NOMO-1 treated with dmso at 0.1 percent for 144 hours (cell line): ENCODE results near the gene ZSCAN25.
"Not testable (repeated sequence)": the region's sequence is repeated elsewhere in the genome, so short reads cannot be mapped to it uniquely, and the experiment has no call there.

Source experiments
- DNase-seq: peaks from one replicate; lab custom pipeline; 2025; ENCODE audit not compliant: unreplicated experiment; lab: John Stamatoyannopoulos, UW

Gene ZSCAN25

DNA sequence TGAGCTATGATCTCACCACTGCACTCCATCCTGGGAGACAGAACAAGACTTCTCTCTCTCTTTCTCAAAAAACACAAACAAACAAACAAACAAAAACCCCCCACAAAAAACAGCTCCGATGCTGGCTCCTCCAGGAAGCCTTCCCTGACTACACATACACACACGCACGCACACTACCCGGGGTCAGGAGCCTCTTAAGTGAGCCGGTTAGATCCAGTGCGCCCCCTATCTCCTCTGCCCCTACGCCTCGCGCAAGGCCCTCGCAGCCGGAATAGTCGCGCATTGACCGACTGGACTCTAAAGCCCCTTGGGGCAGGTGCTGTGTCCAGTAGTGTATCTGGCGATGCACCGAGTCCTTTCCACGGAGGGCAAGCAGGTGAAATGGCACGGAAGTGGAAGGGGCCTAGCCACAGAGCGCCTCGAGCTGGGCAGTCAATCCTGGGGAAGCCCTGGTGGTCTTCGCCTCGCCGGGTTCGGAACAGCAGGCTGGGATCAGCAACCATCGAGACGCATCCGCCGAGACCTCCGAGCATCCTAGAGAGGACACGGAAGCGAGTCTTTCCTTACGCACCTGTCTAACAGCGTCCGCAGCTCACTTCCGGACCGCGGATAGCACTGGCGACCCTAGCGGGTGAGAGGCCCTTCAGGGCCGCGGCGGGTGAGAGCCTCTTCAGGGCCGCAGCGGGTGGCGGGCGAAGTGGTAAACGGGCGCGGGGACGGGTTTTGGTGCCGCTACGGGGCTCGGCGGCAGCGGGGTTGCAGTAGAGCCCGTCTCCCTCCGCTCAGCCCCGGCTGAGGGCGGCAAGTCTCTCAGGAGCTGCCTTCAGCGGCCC lies at the start of gene ZSCAN25:
Gene ZSCAN25 (plus strand): TSS at position 588 of the 833 bp plus-strand sequence. CDS start 2,661 bp downstream, outside the sequence.
- peak; percentile 81 for DNase-seq

GRCh38 chr7:99568770-99569169 lies 48.0 kb upstream of the ZSCAN25 start:
- DNase-seq, result not testable (repeated sequence)

GRCh38 chr7:99571768-99572167 lies 45.0 kb upstream of the ZSCAN25 start:
- DNase-seq, result no peak

GRCh38 chr7:99573257-99573656 lies 43.5 kb upstream of the ZSCAN25 start:
- DNase-seq, result no peak

DNA sequence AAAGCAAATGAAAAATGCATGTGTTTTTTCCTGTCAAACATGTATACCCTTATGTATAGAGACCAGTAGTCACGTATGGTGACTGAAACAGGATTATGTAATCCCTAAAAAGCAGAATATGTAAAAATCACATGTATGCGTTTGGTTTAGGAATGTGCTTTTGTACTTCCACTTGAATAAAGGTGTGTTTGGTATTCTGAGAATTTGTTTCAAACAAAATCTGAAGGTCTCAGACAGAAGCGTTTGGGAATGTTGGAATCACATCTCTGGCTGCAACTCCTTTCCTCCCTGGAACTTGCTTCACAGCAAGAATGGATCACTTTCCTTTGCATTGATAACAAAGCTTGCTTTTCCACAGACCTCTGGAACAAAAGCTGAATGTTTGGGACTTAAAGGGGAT lies 40.5 kb upstream of the ZSCAN25 start:
- DNase-seq, result no peak

- DNase-seq, result no peak
Observed at GRCh38 chr7:99579281-99579955, 37.3 kb upstream of the ZSCAN25 start.

DNA sequence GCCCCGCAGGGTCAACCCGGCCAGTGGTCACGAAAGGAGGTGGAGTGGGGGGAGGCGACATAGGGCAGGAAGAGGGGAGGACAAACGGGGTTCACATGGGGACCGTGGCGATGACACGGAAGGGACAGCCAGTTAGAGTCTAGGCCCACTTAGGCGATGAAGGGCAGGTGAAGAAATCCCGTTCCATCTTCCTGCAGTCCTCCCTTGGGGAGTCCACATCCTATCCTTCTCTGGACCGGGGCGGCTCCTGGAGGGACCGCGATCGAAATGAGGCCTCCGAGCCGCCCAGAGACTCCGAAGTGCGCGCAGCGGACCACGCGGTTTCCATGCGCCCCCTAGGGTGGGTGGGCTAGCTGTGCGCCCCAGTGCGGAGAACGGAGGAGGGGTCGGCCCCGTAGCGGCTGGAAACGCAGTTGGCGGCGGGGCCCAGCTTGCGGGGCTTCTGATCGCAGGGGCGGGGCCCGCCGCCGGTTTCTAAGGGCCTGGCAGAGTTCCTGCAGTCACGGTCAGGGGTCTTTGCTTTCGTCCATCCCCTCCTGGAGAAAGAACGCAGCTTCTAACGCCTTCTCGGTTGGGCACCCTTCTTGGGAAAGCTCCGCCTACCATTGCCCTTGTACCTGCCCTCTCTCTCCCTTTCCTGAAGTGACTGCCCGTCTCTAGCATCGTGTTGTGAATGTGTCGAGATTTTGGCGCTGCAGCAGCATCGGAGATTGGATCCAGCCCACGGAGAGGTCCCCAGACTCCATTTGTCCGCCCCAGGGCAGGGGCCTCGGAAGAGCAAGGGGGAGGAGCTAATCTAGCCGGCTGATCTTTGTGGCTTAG lies 36.6 kb upstream of the ZSCAN25 start:
- DNase-seq, result no peak

DNA sequence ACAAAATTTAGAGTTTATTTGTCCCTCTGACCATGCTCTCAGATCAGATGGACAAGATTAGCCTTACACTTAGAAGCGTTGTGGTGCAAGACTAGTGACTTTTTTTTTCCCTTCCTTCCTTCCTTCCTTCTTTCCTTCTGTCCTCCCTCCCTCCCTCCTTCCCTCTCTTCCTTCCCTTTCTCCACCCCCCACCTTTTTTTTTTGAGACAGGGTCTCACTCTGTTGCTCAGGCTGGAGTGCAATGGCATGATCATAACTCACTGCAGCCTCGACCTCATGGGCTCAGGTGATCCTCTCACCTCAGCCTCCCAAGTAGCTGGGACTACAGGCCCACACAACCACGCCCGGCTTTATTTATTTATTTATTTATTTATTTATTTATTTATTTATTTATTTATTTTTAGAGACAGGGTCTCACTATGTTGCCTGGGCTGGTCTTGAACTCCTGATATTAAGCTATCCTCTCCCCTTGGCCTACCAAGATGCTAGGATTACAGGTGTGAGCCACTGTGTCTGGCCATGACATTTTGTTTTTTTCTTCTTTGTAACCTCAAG lies 35.9 kb upstream of the ZSCAN25 start:
- DNase-seq, result not testable (repeated sequence)

GRCh38 chr7:99588868-99589267 lies 27.9 kb upstream of the ZSCAN25 start:
- no peak for DNase-seq

DNA sequence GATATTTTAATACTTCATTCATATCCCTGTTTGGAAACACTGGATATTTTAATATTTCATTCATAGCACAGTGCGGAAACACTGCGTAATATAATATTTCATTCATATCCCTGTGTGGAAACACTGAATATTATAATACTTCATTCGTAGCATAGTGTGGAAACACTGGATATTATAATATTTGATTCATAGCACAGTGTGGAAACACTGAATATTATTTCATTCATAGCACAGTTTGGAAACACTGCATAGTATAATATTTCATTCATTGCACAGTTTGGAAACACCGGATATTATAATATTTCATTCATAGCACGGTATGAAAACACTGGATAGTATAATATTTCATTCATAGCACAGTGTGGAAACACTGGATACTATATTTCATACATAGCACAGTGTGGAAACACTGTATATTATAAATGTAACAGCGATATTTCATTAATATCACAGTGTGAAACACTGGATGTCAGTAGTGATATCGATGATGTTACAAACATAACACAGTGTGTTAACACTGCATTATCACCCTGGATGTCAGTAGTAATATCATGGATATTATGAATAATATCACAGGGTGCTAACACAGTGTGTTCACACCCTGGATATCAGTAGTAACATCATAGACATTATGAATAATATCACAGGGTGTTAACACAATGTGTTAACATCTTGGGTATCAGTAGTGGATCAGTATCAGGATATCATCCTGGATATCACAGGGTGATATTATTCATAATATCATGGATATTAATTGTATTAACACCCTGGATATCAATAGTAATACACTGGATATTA lies 21.6 kb upstream of the ZSCAN25 start:
- DNase-seq, result no peak

- DNase-seq, result no peak
Observed at GRCh38 chr7:99596408-99596955, 20.3 kb upstream of the ZSCAN25 start.

- no peak for DNase-seq
Observed at GRCh38 chr7:99597762-99598501, 18.8 kb upstream of the ZSCAN25 start, which contains the start of gene TMEM225B. Gene TMEM225B, plus strand, starts transcription at chr7:99598267. Its CDS starts 6,122 bp downstream, at chr7:99604389.

- no peak for DNase-seq
Observed at GRCh38 chr7:99599836-99600235, 16.9 kb upstream of the ZSCAN25 start.

GRCh38 chr7:99601656-99602310 lies 15.0 kb upstream of the ZSCAN25 start:
- DNase-seq, result no peak

DNA sequence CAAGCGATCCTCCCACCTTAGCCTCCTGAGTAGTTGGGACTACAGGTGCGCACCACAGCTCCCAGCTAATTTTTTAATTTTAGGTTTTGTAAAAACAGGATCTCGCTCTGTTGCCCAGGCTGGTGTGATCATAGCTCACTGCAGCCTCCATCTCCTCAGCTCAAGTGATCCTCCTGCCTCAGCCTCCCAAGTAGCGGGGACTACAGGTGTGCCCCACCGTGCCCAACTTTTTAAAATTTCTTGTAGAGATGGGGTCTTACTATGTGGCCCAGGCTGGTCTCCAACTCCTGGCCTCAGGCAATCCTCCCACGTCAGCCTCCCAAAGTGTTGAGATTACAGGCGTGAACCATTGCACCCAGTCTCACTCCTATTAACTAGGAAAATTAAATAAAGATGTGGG lies 11.2 kb upstream of the ZSCAN25 start:
- no peak for DNase-seq

GRCh38 chr7:99606531-99606930 lies 10.2 kb upstream of the ZSCAN25 start:
- DNase-seq, result no peak

- DNase-seq, result no peak
Observed at GRCh38 chr7:99607548-99607947, 9.2 kb upstream of the ZSCAN25 start.

GRCh38 chr7:99614495-99614894 lies 2.3 kb upstream of the ZSCAN25 start:
- DNase-seq, result no peak

DNA sequence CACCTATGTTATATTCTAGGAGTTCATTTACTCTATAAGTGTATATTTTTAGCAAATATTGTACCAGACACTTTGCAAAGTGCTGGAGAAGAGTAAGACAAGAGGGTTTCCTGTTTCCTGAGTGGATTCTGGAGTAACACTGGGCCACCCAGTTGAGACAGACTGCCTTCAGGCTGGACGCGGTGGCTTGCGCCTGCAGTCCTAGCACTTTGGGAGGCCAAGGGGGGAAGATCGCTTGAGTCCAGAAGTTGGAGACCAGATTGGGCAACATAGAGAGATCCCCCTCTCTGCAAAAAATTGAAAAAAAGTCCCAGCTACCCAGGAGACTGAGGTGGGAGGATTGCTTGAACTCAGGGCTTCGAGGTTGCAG lies 772 bp upstream of the ZSCAN25 start:
- no peak for DNase-seq
